ENCODE data around the gene RPGR. TPM values are rescaled to one million over a fixed set of nuclear protein-coding genes. Genes with fewer than 3 reads are reported as not detected.

Gene RPGR
- total RNA-seq, 2 donors from 2014 or later: 12.1 to 12.9 TPM

GRCh38 chrX:38278682-38279081 lies 48.6 kb downstream of the RPGR start:
- intact Hi-C loops (cut with DNase I): no loop called here
- Histone ChIP-seq H3K27me3 (replicated peaks; ENCODE audit: insufficient read depth) (no peaks in the 10 kb centered on the region), H3K4me3 (no peak overlapping the region), H3K9me3 (no peaks in the 10 kb centered on the region), H3K4me1 (replicated peaks) (no peaks in the 10 kb centered on the region), H3K36me3 (no peaks in the 10 kb centered on the region), H3K27ac (peak overlapping the region in 1 of 2 donors; percentile 46)
- DNase-seq (ENCODE audit: low spot score): peak; percentile 6
- WGBS: 28% methylated on average over 1 of the region's 1 CpG
- TF ChIP-seq POLR2AphosphoS5 (IDR thresholded peaks at IDR 0.05) (no peak), POLR2A (IDR thresholded peaks at IDR 0.05) (no peak), CTCF (IDR thresholded peaks at IDR 0.05) (no peak)

- intact Hi-C loops (cut with DNase I): no loop called here
- no peak for DNase-seq (ENCODE audit: low spot score)
- Histone ChIP-seq H3K9me3 (no peaks in the 10 kb centered on the region), H3K4me1 (replicated peaks) (no peaks in the 10 kb centered on the region), H3K27ac (peak overlapping the region in 1 of 2 donors; percentile 46), H3K27me3 (replicated peaks; ENCODE audit: insufficient read depth) (no peaks in the 10 kb centered on the region), H3K4me3 (no peak overlapping the region), H3K36me3 (no peaks in the 10 kb centered on the region)
- TF ChIP-seq POLR2AphosphoS5 (IDR thresholded peaks at IDR 0.05) (no peak), POLR2A (IDR thresholded peaks at IDR 0.05) (no peak)
- WGBS: 54% methylated on average over 2 of the region's 2 CpGs
Observed at GRCh38 chrX:38277802-38278201, 49.5 kb downstream of the RPGR start.

- Histone ChIP-seq H3K27ac (no peak overlapping the region), H3K4me3 (no peak overlapping the region), H3K36me3 (no peaks in the 10 kb centered on the region), H3K4me1 (replicated peaks) (no peaks in the 10 kb centered on the region), H3K9me3 (no peaks in the 10 kb centered on the region), H3K27me3 (replicated peaks; ENCODE audit: insufficient read depth) (no peaks in the 10 kb centered on the region)
- DNase-seq (ENCODE audit: low spot score): peak; percentile 52
- WGBS: 4% methylated on average over 2 of the region's 2 CpGs
- TF ChIP-seq POLR2A (IDR thresholded peaks at IDR 0.05) (no peak), CTCF (IDR thresholded peaks at IDR 0.05) (no peak), POLR2AphosphoS5 (IDR thresholded peaks at IDR 0.05) (peak; percentile 19)
- intact Hi-C loops (cut with DNase I): no loop called here
Observed at GRCh38 chrX:38277136-38277535, 50.2 kb downstream of the RPGR start.

- Histone ChIP-seq H3K4me3 (no peak overlapping the region), H3K27ac (no peak overlapping the region), H3K9me3 (no peaks in the 10 kb centered on the region), H3K36me3 (no peaks in the 10 kb centered on the region), H3K27me3 (replicated peaks; ENCODE audit: insufficient read depth) (no peaks in the 10 kb centered on the region), H3K4me1 (replicated peaks) (no peaks in the 10 kb centered on the region)
- intact Hi-C loops (cut with DNase I): no loop called here
- no peak for DNase-seq (ENCODE audit: low spot score)
- 89% methylated on average over 2 of the region's 2 CpGs for WGBS
- TF ChIP-seq CTCF (IDR thresholded peaks at IDR 0.05) (no peak), POLR2AphosphoS5 (IDR thresholded peaks at IDR 0.05) (no peak), POLR2A (IDR thresholded peaks at IDR 0.05) (no peak)
Observed at GRCh38 chrX:38276089-38276488, 51.2 kb downstream of the RPGR start.

- Histone ChIP-seq H3K27me3 (replicated peaks; ENCODE audit: insufficient read depth) (no peaks in the 10 kb centered on the region), H3K4me1 (replicated peaks) (no peaks in the 10 kb centered on the region), H3K9me3 (no peaks in the 10 kb centered on the region), H3K36me3 (no peaks in the 10 kb centered on the region), H3K4me3 (no peak overlapping the region), H3K27ac (no peak overlapping the region)
- no peak for TF ChIP-seq CTCF (IDR thresholded peaks at IDR 0.05)
- TF ChIP-seq POLR2A (IDR thresholded peaks at IDR 0.05): no peak
- DNase-seq (ENCODE audit: low spot score): no peak
- 77% methylated on average over 2 of the region's 2 CpGs for WGBS
- intact Hi-C loops (cut with DNase I): no loop called here
Observed at GRCh38 chrX:38275615-38276014, 51.7 kb downstream of the RPGR start.
